ENCODE results near the gene GRM7. TPM values are rescaled to one million over a fixed set of nuclear protein-coding genes. Genes with fewer than 3 reads are reported as not detected.

The GRM7 gene
- total RNA-seq, 2 experiments from 2014 or later: not detected

- Histone ChIP-seq H4K20me1 (ENCODE audit: insufficient read depth, low read length) (no peaks in the 10 kb centered on the region), H3K4me3 (ENCODE audit: low read depth, low read length, poor library complexity, severe bottlenecking) (no peak overlapping the region), H2AFZ (ENCODE audit: low read length) (no peak overlapping the region), H3K4me2 (ENCODE audit: low read length) (no peak overlapping the region), H3K27ac (ENCODE audit: low read depth, low read length, poor library complexity, severe bottlenecking) (no peak overlapping the region), H3K9me2 (ENCODE audit: insufficient read depth, low read length) (no peaks in the 10 kb centered on the region), H3K9me3 (ENCODE audit: low read length) (no peaks in the 10 kb centered on the region), H3K36me3 (ENCODE audit: insufficient read depth, low read length) (no peaks in the 10 kb centered on the region), H3K79me2 (ENCODE audit: insufficient read depth, low read depth, low read length) (no peaks in the 10 kb centered on the region), H3K4me1 (ENCODE audit: insufficient read depth, low read length, poor library complexity, severe bottlenecking) (no peaks in the 10 kb centered on the region)
- CTCF ChIA-PET (ENCODE audit: unreplicated experiment): no interaction called here
- no TSS peak for BruUV-seq (replicated peaks)
- TF ChIP-seq EZH2phosphoT487 (IDR thresholded peaks at IDR 0.05; ENCODE audit: borderline replicate concordance, low read depth, low read length): no peak
- TF ChIP-seq, protein P1, sequence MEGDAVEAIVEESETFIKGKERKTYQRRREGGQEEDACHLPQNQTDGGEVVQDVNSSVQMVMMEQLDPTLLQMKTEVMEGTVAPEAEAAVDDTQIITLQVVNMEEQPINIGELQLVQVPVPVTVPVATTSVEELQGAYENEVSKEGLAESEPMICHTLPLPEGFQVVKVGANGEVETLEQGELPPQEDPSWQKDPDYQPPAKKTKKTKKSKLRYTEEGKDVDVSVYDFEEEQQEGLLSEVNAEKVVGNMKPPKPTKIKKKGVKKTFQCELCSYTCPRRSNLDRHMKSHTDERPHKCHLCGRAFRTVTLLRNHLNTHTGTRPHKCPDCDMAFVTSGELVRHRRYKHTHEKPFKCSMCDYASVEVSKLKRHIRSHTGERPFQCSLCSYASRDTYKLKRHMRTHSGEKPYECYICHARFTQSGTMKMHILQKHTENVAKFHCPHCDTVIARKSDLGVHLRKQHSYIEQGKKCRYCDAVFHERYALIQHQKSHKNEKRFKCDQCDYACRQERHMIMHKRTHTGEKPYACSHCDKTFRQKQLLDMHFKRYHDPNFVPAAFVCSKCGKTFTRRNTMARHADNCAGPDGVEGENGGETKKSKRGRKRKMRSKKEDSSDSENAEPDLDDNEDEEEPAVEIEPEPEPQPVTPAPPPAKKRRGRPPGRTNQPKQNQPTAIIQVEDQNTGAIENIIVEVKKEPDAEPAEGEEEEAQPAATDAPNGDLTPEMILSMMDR (conservative IDR thresholded peaks at IDR 0.05; ENCODE audit: low read length): no peak
- DNase-seq (ENCODE audit: low spot score): no peak
- POLR2A ChIA-PET: no interaction called here
- intact Hi-C loops (cut with micrococcal nuclease; ENCODE audit: unreplicated experiment): no loop called here
These were observed 533.2 kb downstream of the GRM7 start for GRCh38 chr3:7393944-7394605.

DNA sequence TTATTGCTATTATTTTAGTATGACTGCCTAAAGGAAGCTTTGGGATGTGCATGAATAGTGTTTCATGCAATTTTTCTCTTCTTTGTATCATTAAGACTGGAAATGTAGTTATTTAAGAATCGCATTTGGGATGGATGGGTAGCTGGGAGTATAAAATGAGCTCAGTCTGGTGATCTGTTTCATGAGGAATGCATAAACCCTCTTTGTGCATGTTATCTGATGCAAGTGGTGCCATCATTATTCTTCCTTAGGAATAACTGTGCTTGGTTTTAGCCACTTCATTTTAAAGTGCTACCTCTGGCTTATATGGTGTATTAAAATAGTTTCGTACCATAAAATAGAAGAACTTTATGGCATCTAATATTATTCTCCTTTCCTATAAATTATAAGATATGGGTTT lies 535.6 kb downstream of the GRM7 start:
- Histone ChIP-seq H3K27ac (ENCODE audit: low read depth, low read length, poor library complexity, severe bottlenecking) (no peak overlapping the region), H3K79me2 (ENCODE audit: insufficient read depth, low read depth, low read length) (no peaks in the 10 kb centered on the region), H3K4me2 (ENCODE audit: low read length) (no peak overlapping the region), H4K20me1 (ENCODE audit: insufficient read depth, low read length) (no peaks in the 10 kb centered on the region), H3K9me2 (ENCODE audit: insufficient read depth, low read length) (no peaks in the 10 kb centered on the region), H3K9me3 (ENCODE audit: low read length) (no peaks in the 10 kb centered on the region), H3K4me1 (ENCODE audit: insufficient read depth, low read length, poor library complexity, severe bottlenecking) (no peaks in the 10 kb centered on the region), H3K4me3 (ENCODE audit: low read depth, low read length, poor library complexity, severe bottlenecking) (no peak overlapping the region), H2AFZ (ENCODE audit: low read length) (no peak overlapping the region), H3K36me3 (ENCODE audit: insufficient read depth, low read length) (no peaks in the 10 kb centered on the region)
- intact Hi-C loops (cut with micrococcal nuclease; ENCODE audit: unreplicated experiment): no loop called here
- ChIA-PET CTCF (ENCODE audit: unreplicated experiment) (no interaction called here), POLR2A (no interaction called here)
- DNase-seq (ENCODE audit: low spot score): no peak
- BruUV-seq (replicated peaks): no TSS peak
- TF ChIP-seq, protein P1 (conservative IDR thresholded peaks at IDR 0.05; ENCODE audit: low read length): no peak
- TF ChIP-seq EZH2phosphoT487 (IDR thresholded peaks at IDR 0.05; ENCODE audit: borderline replicate concordance, low read depth, low read length): no peak

DNA sequence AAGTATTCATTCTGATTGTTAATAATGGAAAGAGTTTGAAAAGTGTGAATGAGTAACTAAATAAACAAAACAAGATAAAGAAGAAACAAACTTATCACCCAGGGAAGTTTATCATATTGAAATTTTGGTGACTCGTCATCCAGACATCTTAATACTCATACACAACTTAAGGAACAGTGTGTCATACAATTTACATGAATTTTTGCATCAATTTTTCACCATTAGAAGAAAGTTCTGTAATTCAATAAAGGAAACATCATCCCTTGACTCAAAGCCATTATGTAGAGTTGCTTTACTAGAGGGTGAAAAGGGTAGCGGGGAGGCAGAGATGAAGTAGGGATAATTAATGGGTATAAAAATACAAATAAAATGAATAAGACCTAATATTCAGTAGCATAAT lies 536.2 kb downstream of the GRM7 start:
- TF ChIP-seq, protein P1 (conservative IDR thresholded peaks at IDR 0.05; ENCODE audit: low read length): no peak
- no peak for TF ChIP-seq EZH2phosphoT487 (IDR thresholded peaks at IDR 0.05; ENCODE audit: borderline replicate concordance, low read depth, low read length)
- no peak for DNase-seq (ENCODE audit: low spot score)
- Histone ChIP-seq H2AFZ (ENCODE audit: low read length) (no peak overlapping the region), H3K4me1 (ENCODE audit: insufficient read depth, low read length, poor library complexity, severe bottlenecking) (no peaks in the 10 kb centered on the region), H3K9me2 (ENCODE audit: insufficient read depth, low read length) (no peaks in the 10 kb centered on the region), H4K20me1 (ENCODE audit: insufficient read depth, low read length) (no peaks in the 10 kb centered on the region), H3K27ac (ENCODE audit: low read depth, low read length, poor library complexity, severe bottlenecking) (no peak overlapping the region), H3K79me2 (ENCODE audit: insufficient read depth, low read depth, low read length) (no peaks in the 10 kb centered on the region), H3K9me3 (ENCODE audit: low read length) (no peaks in the 10 kb centered on the region), H3K36me3 (ENCODE audit: insufficient read depth, low read length) (no peaks in the 10 kb centered on the region), H3K4me3 (ENCODE audit: low read depth, low read length, poor library complexity, severe bottlenecking) (no peak overlapping the region), H3K4me2 (ENCODE audit: low read length) (no peak overlapping the region)
- intact Hi-C loops (cut with micrococcal nuclease; ENCODE audit: unreplicated experiment): no loop called here
- BruUV-seq (replicated peaks): no TSS peak
- POLR2A ChIA-PET: no interaction called here
- CTCF ChIA-PET (ENCODE audit: unreplicated experiment): no interaction called here
